GM21360 (cell line): Measurements from ENCODE around the gene OAS3.
"Not testable (repeated sequence)": the region's sequence is repeated elsewhere in the genome, so short reads cannot be mapped to it uniquely, and the experiment has no call there.

Experiments
- ATAC-seq: cut with Tn5 transposase; IDR thresholded peaks from one replicate; pipeline ENCODE4 v1.9.1; 2021; ENCODE audit warnings: mild to moderate bottlenecking, moderate library complexity; ENCODE audit not compliant: unreplicated experiment

Gene OAS3

GRCh38 chr12:112948806-112949205, 10.5 kb downstream of the OAS3 start:
- ATAC-seq: no peak

GRCh38 chr12:112950701-112951100, 12.4 kb downstream of the OAS3 start:
- no peak for ATAC-seq

- not testable (repeated sequence) for ATAC-seq
Observed at GRCh38 chr12:112957125-112957524, 18.9 kb downstream of the OAS3 start.

- no peak for ATAC-seq
Observed at GRCh38 chr12:112961074-112961473, 22.8 kb downstream of the OAS3 start.

DNA sequence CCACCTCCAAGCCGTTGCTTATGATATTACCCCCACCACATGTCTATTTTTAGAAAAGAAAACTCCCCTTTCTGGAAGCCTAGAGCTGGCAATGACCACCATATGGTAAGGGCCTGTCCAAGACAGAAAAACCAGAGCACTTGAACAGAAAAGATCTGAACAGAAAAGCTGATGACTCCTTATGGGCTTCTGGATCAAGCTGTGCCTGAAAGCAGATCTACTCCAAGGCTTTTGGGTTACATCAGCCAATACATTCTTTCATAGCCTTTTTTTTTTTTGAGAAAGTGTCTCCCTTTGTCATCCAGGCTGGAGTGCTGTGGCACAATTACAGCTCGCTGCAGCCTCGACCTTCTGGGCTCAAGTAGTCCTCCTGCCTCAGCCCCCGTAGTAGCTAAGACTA, 23.3 kb downstream of the OAS3 start:
- ATAC-seq: no peak

- no peak for ATAC-seq
Observed at GRCh38 chr12:112962561-112962960, 24.3 kb downstream of the OAS3 start.

GRCh38 chr12:112963227-112963861, 25.1 kb downstream of the OAS3 start:
- ATAC-seq: no peak

- no peak for ATAC-seq
Observed at GRCh38 chr12:112964067-112964670, 25.9 kb downstream of the OAS3 start.

- no peak for ATAC-seq
Observed at GRCh38 chr12:112964915-112965314, 26.6 kb downstream of the OAS3 start.

- ATAC-seq: no peak
Observed at GRCh38 chr12:112965643-112966042, 27.4 kb downstream of the OAS3 start.

- ATAC-seq: no peak
Observed at GRCh38 chr12:112967306-112967705, 29.0 kb downstream of the OAS3 start.

GRCh38 chr12:112967858-112968257, 29.6 kb downstream of the OAS3 start:
- no peak for ATAC-seq

DNA sequence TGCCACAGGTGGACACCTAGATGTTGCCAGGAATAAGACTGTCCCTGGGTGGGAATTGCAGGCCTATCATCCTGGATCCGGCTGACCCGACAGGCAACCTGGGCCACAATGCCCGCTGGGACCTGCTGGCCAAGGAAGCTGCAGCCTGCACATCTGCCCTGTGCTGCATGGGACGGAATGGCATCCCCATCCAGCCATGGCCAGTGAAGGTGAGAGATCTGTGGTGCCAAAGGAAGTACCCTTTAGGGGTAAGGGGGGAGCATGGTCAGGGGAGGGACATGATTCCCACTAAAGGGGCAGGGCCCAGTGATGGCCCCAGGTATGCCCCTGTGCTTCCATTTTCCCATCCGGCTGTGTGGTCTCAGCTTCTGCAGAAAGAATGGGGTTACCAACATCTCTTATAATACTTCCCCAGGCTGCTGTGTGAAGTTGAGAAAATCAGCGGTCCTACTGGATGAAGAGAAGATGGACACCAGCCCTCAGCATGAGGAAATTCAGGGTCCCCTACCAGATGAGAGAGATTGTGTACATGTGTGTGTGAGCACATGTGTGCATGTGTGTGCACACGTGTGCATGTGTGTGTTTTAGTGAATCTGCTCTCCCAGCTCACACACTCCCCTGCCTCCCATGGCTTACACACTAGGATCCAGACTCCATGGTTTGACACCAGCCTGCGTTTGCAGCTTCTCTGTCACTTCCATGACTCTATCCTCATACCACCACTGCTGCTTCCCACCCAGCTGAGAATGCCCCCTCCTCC, 31.5 kb downstream of the OAS3 start:
- no peak for ATAC-seq

GRCh38 chr12:112970391-112970790, 32.1 kb downstream of the OAS3 start:
- ATAC-seq: no peak

DNA sequence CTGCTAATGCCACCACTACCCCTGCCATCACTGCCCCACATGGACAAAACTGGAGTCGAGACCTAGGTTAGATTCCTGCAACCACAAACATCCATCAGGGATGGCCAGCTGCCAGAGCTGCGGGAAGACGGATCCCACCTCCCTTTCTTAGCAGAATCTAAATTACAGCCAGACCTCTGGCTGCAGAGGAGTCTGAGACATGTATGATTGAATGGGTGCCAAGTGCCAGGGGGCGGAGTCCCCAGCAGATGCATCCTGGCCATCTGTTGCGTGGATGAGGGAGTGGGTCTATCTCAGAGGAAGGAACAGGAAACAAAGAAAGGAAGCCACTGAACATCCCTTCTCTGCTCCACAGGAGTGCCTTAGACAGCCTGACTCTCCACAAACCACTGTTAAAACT, 33.0 kb downstream of the OAS3 start:
- no peak for ATAC-seq

- no peak for ATAC-seq
Observed at GRCh38 chr12:112973011-112973735, 34.9 kb downstream of the OAS3 start.

DNA sequence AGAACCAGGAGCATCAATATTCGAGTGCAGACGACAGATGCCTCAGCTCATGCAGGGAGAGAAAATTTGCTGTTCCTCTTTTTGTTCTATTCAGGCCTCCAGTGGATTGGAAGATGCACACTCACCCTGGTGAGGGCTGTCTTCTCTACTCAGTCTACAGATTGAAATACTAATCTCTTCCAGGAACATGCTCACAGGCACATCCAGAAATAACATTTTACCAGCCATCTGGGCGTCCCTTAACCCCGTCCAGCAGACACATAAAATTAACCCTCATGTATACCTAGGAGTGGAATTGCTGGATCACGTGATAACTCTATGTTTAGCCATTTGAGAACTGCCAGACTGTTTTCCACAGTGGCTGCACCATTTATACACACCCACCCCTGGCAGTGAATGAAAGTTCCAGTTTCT, 35.6 kb downstream of the OAS3 start:
- no peak for ATAC-seq

DNA sequence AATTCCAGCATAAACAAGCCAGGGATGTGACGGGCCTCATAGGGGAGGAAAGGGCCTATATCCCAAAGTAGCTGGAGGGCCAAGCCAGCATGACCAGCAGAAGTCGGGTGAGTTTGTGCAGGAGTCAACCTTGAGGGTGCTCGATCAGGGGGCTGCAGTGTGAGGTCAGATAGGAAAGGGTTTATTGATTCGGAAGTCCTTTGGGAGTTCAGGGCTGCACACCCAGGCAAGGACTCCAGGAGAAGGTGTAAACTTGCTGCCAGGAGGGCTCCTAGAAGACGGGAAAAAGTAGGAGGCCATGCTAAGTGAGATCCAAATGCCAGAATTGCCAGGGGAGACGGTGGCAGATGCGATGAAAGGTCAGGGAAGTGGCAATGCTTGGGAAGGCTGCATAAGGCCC, 36.6 kb downstream of the OAS3 start:
- ATAC-seq: no peak

GRCh38 chr12:112977139-112977538, 38.9 kb downstream of the OAS3 start:
- no peak for ATAC-seq

DNA sequence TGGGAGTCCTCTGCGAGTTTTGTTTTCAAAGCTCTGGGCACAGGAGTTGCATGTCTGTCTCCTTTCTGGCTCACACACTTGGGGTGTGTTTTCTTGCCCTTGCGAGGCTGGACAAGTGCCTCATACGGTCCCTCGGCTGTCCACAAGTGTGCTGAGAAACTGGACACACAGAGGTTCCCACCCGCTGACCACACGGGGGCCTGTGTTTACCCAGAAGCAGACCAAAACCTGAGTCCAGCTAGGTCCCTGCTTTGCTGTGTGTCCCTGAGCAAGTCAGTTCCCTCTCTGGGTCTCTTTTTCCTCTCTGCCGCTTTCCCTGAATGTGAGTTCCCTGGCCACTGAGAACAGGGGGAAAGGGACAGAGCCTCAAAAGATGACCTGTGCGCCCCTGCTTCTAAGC, 39.4 kb downstream of the OAS3 start:
- no peak for ATAC-seq
